Heart left ventricle (tissue), 16 donors: ENCODE measurements around the gene FCN1. TPM values are rescaled to one million over a fixed set of nuclear protein-coding genes. Genes with fewer than 3 reads are reported as not detected.

Experiments used
- ATAC-seq, 4 donors: fragments of 200-7000 bp; cut with Tn5 transposase; one replicate each; pipeline ENCODE4 v1.9.1; 2020 to 2022; ENCODE audit warnings: moderate library complexity in 4 of 4, mild to moderate bottlenecking in 3 of 4, moderate number of reproducible peaks in 1 of 4
- DNase-seq, 5 donors: peaks; one replicate each; pipeline ENCODE4 v3.0.0-alpha.2; 2020
- H3K27ac ChIP-seq, 12 donors: fragments of 200-600 bp; sonication (generic) in 4 of 12; one replicate each; pipeline versions ENCODE4 v1.5.0 to v1.8.0; 2016 to 2022; ENCODE audit warnings: mild to moderate bottlenecking in 2 of 12
- H3K27me3 ChIP-seq, 9 donors: fragments of 200-600 bp; sonication (generic) in 2 of 9; one replicate each; pipeline versions ENCODE4 v1.5.1 to v1.8.0; 2016 to 2022; ENCODE audit warnings: mild to moderate bottlenecking in 3 of 9
- H3K36me3 ChIP-seq, 9 donors: fragments of 200-600 bp; sonication (generic) in 2 of 9; one replicate each; pipeline versions ENCODE4 v1.5.0 to v1.8.0; 2018 to 2022; ENCODE audit warnings: mild to moderate bottlenecking in 2 of 9
- H3K4me1 ChIP-seq, 12 donors: fragments of 200-600 bp; sonication (generic) in 4 of 12; one replicate each; pipeline versions ENCODE4 v1.5.0 to v1.8.0; 2016 to 2022; ENCODE audit warnings: mild to moderate bottlenecking in 3 of 12
- H3K4me3 ChIP-seq, 12 donors: fragments of 200-600 bp; sonication (generic) in 4 of 12; one replicate each; pipeline versions ENCODE4 v1.5.0 to v1.8.0; 2017 to 2022; ENCODE audit warnings: mild to moderate bottlenecking in 9 of 12, moderate library complexity in 4 of 12
- H3K9me3 ChIP-seq, 12 donors: fragments of 200-600 bp; sonication (generic) in 4 of 12; one replicate each; pipeline versions ENCODE4 v1.5.0 to v1.8.0; 2016 to 2022; ENCODE audit warnings: mild to moderate bottlenecking in 1 of 12
- POLR2A ChIP-seq, 2 donors: fragments of 450-650 bp; IDR thresholded peaks; one replicate each; pipeline ENCODE4 v1.6.1; 2017; ENCODE audit warnings: antibody characterized with exemption in 2 of 2, mild to moderate bottlenecking in 2 of 2, moderate library complexity in 2 of 2
- WGBS, 4 donors: extraction: QIAGEN DNeasy Blood & Tissue Kit in 2 of 4; methylation state at CpG; one replicate each; pipeline versions ENCODE4 v1.1.5 to v1.1.7; 2013 to 2018; 5-methylcytosine and 5-hydroxymethylcytosine counted together
- intact Hi-C, 10 donors: fragments of 100-400 bp; cut with DNase I; formaldehyde crosslinking; loops; one replicate each; pipeline versions ENCODE4 v1.11.1 to v1.14.2; 2022
- polyA plus RNA-seq, 2 donors: library from polyadenylated mRNA; stranded (reverse); fragments of 200-250 nt; gene quantifications; one replicate each; pipeline ENCODE4 v1.2.3, GENCODE V29; 2013
- total RNA-seq, 9 donors: library from RNA; depleted of rRNA in 2 of 9; stranded (reverse); fragments of >200 nt in 2 of 9; fragmentation: NEBNext Ultra II Directional in 3 of 9; extraction: Animal tissue kit (Norgen Biotek cat#: 25700) in 3 of 9; gene quantifications; one replicate each; pipeline versions ENCODE4 v1.1.0 to v1.2.4, GENCODE V29; 2016 to 2023
- TF ChIP-seq, protein P1 (sequence below), 12 donors: fragments of 200-600 bp; sonication (generic) in 4 of 12; IDR thresholded peaks; one replicate each; pipeline versions ENCODE4 v1.5.0 to v1.8.0; 2018 to 2022; ENCODE audit warnings: antibody characterized with exemption in 12 of 12, mild to moderate bottlenecking in 5 of 12
- donor health status: ischemic (EF 13 %, LVEDD 7.1; RV severe dilation, severe dysfunction).
- donor health status: healthy with polysubstance abuse.
- donor health status: DM: no; HTN: yes; CAD: no.
- donor health status: DM: no; HTN: no; CAD: no.
- donor health status: ischemic (EF 25% LVEDD 6.9; RV normal size, moderate dysfunction).
- donor health status: ischemic (EF 25% LVEDD 5.7; RV mildly dilated, moderate dysfunction).
- donor health status: healthy.
- donor health status: DM: yes; HTN: yes; CAD: no.
- donor health status: ischemic (EF 35%, LVEDD 5.7; RV mildly dilated, moderate dysfunction).
- donor health status: nonischemic (EF 11% LVEDD 7.7; RV severe dilation, severe dysfunction).
- donor health status: DM: yes; HTN: yes; CAD: no.
- donor health status: PGD.
- donor health status: ischemic (EF 29% LVEDD 5.4; RV normal size, mild dysfunction).
- donor health status: nonischemic (EF 23%, LVEDD 6.1; RV moderate dilation, normal function).

The FCN1 gene
- total and polyA plus RNA-seq, 11 donors: 0.81 to 87.5 (median 1.6) TPM

DNA sequence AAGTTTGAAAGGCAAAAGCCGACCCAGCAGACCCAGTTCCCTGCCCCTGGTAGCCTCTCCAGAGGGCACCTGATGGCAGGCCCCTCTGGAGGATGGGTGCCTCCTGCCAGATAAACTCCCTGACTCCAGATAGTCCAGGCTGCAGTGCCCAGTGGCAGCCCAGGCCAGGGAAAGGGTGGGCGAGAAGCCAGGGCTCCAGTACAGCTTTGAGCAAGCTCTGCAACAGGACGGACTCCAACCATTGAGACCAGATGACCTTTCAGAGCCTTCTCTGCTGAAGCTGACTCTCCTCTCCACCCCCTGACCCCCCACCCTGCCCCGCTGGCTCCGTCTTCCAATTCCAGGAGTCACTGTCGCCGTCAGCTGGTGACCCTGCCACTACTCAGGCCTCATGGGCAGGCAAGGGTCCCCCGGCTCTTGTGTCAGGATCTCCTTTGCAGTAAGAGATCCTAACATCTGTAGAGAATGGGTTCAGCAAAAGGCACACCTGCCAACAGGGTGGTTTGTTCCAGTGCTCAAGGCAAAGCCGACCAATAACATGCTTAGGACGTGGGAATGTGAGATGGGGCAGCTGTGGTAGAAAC is 15.5 kb upstream of the FCN1 start:
- ATAC-seq (no peak), DNase-seq (no peak)
- Histone ChIP-seq H3K4me1 (peaks cover 0 to 80% (median 2%) of the 10 kb centered on the region in 12 donors), H3K9me3 (no peaks in the 10 kb centered on the region), H3K27me3 (peaks cover 0 to 6% (median 0%) of the 10 kb centered on the region in 9 donors), H3K4me3 (no peak overlapping the region), H3K27ac (no peak overlapping the region), H3K36me3 (no peaks in the 10 kb centered on the region)
- WGBS, 4 donors: 81 to 92% (median 89%) methylated on average over 9 to 10 of the region's 10 CpGs
- intact Hi-C loops: no loop called here
- TF ChIP-seq, protein P1, sequence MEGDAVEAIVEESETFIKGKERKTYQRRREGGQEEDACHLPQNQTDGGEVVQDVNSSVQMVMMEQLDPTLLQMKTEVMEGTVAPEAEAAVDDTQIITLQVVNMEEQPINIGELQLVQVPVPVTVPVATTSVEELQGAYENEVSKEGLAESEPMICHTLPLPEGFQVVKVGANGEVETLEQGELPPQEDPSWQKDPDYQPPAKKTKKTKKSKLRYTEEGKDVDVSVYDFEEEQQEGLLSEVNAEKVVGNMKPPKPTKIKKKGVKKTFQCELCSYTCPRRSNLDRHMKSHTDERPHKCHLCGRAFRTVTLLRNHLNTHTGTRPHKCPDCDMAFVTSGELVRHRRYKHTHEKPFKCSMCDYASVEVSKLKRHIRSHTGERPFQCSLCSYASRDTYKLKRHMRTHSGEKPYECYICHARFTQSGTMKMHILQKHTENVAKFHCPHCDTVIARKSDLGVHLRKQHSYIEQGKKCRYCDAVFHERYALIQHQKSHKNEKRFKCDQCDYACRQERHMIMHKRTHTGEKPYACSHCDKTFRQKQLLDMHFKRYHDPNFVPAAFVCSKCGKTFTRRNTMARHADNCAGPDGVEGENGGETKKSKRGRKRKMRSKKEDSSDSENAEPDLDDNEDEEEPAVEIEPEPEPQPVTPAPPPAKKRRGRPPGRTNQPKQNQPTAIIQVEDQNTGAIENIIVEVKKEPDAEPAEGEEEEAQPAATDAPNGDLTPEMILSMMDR (IDR thresholded peaks at IDR 0.05): no peak
- TF ChIP-seq POLR2A (IDR thresholded peaks at IDR 0.05): no peak

DNA sequence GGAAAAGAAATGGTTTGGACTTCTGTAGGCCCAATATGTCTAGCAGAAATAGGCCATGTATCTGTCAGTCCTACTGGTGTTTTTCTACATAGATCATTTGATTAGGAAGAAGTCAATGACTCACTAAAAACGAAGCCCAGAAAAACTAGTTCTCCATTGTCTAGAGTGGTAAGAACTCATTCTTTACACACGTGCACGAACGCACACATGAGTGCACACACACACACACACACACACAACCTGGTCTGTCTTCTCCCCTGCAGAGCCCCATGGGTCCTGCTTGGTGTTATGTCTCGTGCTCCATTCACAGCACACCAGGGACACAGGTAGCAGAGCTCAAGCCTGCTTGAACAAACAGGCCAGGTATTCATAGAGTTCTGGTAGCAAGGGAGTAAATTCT is 14.9 kb upstream of the FCN1 start:
- Histone ChIP-seq H3K4me3 (no peak overlapping the region), H3K9me3 (no peaks in the 10 kb centered on the region), H3K27me3 (peaks cover 0 to 5% (median 0%) of the 10 kb centered on the region in 9 donors), H3K27ac (no peak overlapping the region), H3K4me1 (peaks cover 0 to 80% (median 2%) of the 10 kb centered on the region in 12 donors), H3K36me3 (no peaks in the 10 kb centered on the region)
- DNase-seq: no peak
- ATAC-seq: no peak
- TF ChIP-seq, protein P1 (IDR thresholded peaks at IDR 0.05): no peak
- no peak for TF ChIP-seq POLR2A (IDR thresholded peaks at IDR 0.05)
- intact Hi-C loops: no loop called here
- 89 to 94% (median 92%) methylated on average over 5 of the region's 5 CpGs for WGBS, 4 donors

DNA sequence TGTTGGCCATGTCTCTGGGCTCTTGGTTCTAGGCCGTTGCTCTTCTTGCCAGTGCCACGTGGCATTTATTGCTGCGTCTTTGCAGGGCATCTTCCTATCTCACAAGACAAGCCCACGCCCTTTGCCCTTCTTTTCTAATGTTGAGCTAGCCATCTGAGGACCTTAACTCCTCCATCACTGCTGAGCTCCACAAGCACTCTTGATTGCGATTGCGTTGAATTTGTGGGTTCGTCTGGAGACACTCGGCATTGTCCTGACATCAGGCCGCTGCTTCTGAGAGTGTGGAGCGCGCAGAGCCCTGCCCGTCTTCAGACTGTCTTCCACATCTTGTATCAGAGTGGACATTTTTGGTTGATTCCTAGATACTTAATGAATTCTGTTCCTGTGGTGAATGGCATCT is 14.5 kb upstream of the FCN1 start:
- H3K36me3 ChIP-seq: no peaks in the 10 kb centered on the region
- TF ChIP-seq POLR2A (IDR thresholded peaks at IDR 0.05): no peak
- no peak overlapping the region for H3K27ac ChIP-seq
- no peak overlapping the region for H3K4me3 ChIP-seq
- no peak for DNase-seq
- H3K9me3 ChIP-seq: no peaks in the 10 kb centered on the region
- 93 to 94% (median 94%) methylated on average over 12 of the region's 12 CpGs for WGBS, 4 donors
- H3K27me3 ChIP-seq: peaks cover 0 to 5% (median 0%) of the 10 kb centered on the region in 9 donors
- ATAC-seq: no peak
- H3K4me1 ChIP-seq: peaks cover 0 to 76% (median 2%) of the 10 kb centered on the region in 12 donors
- intact Hi-C loops: no loop called here

DNA sequence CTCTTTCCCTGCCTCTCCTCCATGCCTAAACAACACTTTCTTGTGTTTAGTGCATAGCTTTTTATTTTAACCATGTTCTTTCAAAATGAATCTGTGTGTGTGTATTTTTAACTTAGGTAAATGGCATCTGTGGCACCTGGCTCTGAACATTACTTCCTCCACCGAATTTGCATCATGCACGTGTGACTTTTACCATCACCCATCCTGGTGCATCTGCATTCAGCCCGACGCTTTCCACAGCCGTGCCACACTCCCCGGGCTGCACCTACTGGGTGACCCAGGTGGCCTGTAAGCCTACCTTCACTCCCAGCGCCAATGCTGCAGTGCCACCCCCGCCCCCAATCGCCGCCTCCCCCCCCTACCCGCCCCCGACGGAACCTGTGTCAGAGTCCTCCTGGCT is 12.7 kb upstream of the FCN1 start:
- Histone ChIP-seq H3K9me3 (no peaks in the 10 kb centered on the region), H3K27me3 (peaks cover 0 to 5% (median 0%) of the 10 kb centered on the region in 9 donors), H3K4me1 (peaks cover 0 to 60% (median 2%) of the 10 kb centered on the region in 12 donors), H3K4me3 (no peak overlapping the region), H3K36me3 (no peaks in the 10 kb centered on the region), H3K27ac (no peak overlapping the region)
- WGBS, 4 donors: 79 to 90% (median 83%) methylated on average over 13 of the region's 13 CpGs
- ATAC-seq (no peak), DNase-seq (no peak)
- TF ChIP-seq POLR2A (IDR thresholded peaks at IDR 0.05): no peak
- TF ChIP-seq, protein P1 (IDR thresholded peaks at IDR 0.05): no peak
- intact Hi-C loops: no loop called here
